Right atrium auricular region (tissue), 2 donors: ENCODE data around the gene PCBP3. TPM values are rescaled to one million over a fixed set of nuclear protein-coding genes. Genes with fewer than 3 reads are reported as not detected.

ENCODE experiments used
- DNase-seq: peaks from one replicate; pipeline ENCODE4 v3.0.0-alpha.2; 2019; ENCODE audit warnings: low spot score
- H3K27ac ChIP-seq, 2 donors: fragments of 200-600 bp; sonication (generic); 1 replicate in 1 of 2; 2 replicates in 1 of 2; pipeline ENCODE4 v1.5.1; 2016 to 2019
- H3K27me3 ChIP-seq, 2 donors: fragments of 200-600 bp; sonication (generic); one replicate each; pipeline versions ENCODE4 v1.5.1 to v1.6.0; 2017 to 2019
- H3K36me3 ChIP-seq: fragments of 200-600 bp; sonication (generic); one replicate; pipeline ENCODE4 v1.5.1; 2016
- H3K4me1 ChIP-seq, 2 donors: fragments of 200-600 bp; sonication (generic); one replicate each; pipeline versions ENCODE4 v1.5.1 to v1.6.0; 2017 to 2019
- H3K4me3 ChIP-seq, 2 donors: fragments of 200-600 bp; sonication (generic); 1 replicate in 1 of 2; 2 replicates in 1 of 2; pipeline ENCODE4 v1.5.1; 2017 to 2019; ENCODE audit warnings: mild to moderate bottlenecking in 1 of 2, moderate library complexity in 1 of 2
- H3K9me3 ChIP-seq, 2 donors: fragments of 200-600 bp; sonication (generic); one replicate each; pipeline ENCODE4 v1.5.1; 2019
- total RNA-seq, 2 donors: library from RNA; depleted of rRNA; stranded (reverse); fragments of >200 nt; gene quantifications; one replicate each; pipeline ENCODE4 v1.1.0, GENCODE V29; 2016
- TF ChIP-seq, protein P1 (sequence below), 2 donors: fragments of 200-600 bp; sonication (generic); IDR thresholded peaks; one replicate each; pipeline ENCODE4 v1.5.1; 2019; ENCODE audit warnings: antibody characterized with exemption in 2 of 2

Gene PCBP3
- total RNA-seq, 2 donors from 2014 or later: 2.3 to 5.2 TPM

DNA sequence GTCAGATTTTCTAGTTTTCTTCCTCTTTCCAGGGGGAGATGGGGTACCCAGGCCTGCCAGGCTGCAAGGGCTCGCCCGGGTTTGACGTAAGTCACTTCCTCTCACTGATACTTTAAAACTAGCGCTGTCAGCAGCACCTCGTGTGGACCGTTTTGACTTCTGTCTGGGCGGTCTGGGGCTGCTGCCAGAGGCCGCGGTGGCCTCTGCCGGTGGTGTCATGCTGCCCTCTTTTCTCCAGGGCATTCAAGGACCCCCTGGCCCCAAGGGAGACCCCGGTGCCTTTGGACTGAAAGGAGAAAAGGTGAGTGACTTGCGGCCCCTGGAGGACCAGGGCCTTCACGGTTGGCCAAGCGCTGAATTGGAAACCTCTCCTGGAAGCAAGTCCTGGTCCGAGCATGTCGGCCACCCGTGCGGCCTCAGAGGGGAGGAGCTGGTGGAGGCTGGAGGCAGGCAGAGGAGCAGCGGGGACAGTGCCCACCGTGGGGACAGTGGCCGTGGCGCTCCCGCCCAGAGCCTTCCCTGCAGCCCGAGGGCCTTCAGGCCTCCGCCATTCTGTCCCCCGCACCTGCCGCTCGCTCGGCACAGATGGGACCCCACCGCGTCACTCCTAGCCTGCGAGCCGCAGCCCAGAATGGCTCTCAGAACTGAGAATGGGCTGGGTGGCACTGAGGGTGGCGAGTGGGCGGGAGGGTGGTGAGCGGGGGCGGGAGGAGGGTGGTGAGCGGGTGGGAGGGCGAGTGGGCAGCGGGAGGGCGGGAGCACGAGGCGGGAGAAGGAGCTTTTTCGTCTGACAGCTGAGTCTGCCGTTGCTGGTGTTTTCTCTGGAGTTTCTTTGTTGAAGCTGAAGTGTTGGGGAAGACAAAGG, 347.4 kb downstream of the PCBP3 start:
- no peaks in the 10 kb centered on the region for H3K9me3 ChIP-seq
- H3K4me3 ChIP-seq: no peak overlapping the region
- H3K27me3 ChIP-seq: no peaks in the 10 kb centered on the region
- peaks cover 79% of the 10 kb centered on the region for H3K36me3 ChIP-seq
- TF ChIP-seq, protein P1, sequence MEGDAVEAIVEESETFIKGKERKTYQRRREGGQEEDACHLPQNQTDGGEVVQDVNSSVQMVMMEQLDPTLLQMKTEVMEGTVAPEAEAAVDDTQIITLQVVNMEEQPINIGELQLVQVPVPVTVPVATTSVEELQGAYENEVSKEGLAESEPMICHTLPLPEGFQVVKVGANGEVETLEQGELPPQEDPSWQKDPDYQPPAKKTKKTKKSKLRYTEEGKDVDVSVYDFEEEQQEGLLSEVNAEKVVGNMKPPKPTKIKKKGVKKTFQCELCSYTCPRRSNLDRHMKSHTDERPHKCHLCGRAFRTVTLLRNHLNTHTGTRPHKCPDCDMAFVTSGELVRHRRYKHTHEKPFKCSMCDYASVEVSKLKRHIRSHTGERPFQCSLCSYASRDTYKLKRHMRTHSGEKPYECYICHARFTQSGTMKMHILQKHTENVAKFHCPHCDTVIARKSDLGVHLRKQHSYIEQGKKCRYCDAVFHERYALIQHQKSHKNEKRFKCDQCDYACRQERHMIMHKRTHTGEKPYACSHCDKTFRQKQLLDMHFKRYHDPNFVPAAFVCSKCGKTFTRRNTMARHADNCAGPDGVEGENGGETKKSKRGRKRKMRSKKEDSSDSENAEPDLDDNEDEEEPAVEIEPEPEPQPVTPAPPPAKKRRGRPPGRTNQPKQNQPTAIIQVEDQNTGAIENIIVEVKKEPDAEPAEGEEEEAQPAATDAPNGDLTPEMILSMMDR (IDR thresholded peaks at IDR 0.05): no peak
- DNase-seq: peak; percentile 55
- H3K27ac ChIP-seq: no peak overlapping the region
- no peaks in the 10 kb centered on the region for H3K4me1 ChIP-seq

DNA sequence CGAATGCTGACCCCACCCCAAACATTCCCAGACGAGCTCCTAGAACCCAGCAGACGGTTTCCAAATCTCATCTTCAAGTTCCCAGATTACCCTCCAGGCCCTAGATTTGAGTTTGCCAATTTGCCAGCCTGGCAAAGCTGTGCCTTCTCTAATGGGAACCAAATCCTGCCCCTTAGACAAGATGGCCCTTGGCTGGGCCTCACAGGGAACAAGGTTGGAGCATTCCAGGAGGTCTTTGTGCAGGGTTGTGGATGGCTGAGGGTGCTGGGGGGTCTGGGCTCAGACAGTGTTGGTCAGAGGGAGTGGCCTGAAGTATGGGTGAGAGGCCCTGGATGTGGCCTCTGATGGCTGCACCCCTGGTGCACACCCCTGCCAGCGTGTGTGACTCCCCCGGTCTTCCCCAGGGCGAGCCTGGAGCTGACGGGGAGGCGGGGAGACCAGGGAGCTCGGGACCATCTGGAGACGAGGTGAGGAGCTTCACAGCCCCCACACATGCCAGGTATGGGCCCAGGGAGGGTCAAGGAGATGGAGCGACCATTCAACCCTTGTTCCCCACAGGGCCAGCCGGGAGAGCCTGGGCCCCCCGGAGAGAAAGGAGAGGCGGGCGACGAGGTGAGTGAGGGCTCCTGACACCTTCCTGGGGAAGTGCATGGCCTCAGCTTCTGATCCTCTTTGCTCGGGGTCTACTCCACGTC, 348.2 kb downstream of the PCBP3 start:
- Histone ChIP-seq H3K27me3 (no peaks in the 10 kb centered on the region), H3K36me3 (peaks cover 76% of the 10 kb centered on the region), H3K9me3 (no peaks in the 10 kb centered on the region), H3K4me3 (no peak overlapping the region), H3K27ac (peak overlapping the region; percentile 64 to 79), H3K4me1 (no peaks in the 10 kb centered on the region)
- TF ChIP-seq, protein P1 (IDR thresholded peaks at IDR 0.05): no peak
- DNase-seq: no peak

Other genes starting within 250 kb of the PCBP3 start
- 100 to 1,000 TPM; 117 to 134 TPM for gene COL18A1, start 238.6 kb upstream of the PCBP3 start, total RNA-seq
- 1 to 10 TPM; 2.2 to 5.3 TPM for gene SLC19A1, start 101.3 kb upstream of the PCBP3 start, total RNA-seq